GM23338 (cell line): ENCODE results near the gene APOBEC4.

ENCODE experiments used
- CTCF ChIP-seq, 2 experiments: fragments of 200-600 bp in 1 of 2; sonication (generic) in 1 of 2; conservative IDR thresholded peaks; 2 replicates each; pipeline versions ENCODE4 v1.5.1 to v1.6.1; 2016 to 2017; ENCODE audit warnings: antibody characterized with exemption in 2 of 2, low read depth in 2 of 2, mild to moderate bottlenecking in 2 of 2, moderate library complexity in 1 of 2
- EZH2 ChIP-seq: fragments of 200-600 bp; sonication (generic); IDR thresholded peaks from one replicate; pipeline ENCODE4 v1.8.0; 2017; ENCODE audit warnings: antibody characterized with exemption, mild to moderate bottlenecking, low read depth; ENCODE audit not compliant: unreplicated experiment
- STAT1 ChIP-seq: IDR thresholded peaks from one replicate; pipeline ENCODE4 v1.6.1; 2016; ENCODE audit warnings: antibody characterized with exemption; ENCODE audit not compliant: unreplicated experiment
- ZNF331 ChIP-seq: fragments of 250-450 bp; sonication (Bioruptor Pico); IDR thresholded peaks from 2 replicates; pipeline ENCODE4 v1.5.0; 2020; ENCODE audit warnings: low read depth, mild to moderate bottlenecking, moderate library complexity

DNA sequence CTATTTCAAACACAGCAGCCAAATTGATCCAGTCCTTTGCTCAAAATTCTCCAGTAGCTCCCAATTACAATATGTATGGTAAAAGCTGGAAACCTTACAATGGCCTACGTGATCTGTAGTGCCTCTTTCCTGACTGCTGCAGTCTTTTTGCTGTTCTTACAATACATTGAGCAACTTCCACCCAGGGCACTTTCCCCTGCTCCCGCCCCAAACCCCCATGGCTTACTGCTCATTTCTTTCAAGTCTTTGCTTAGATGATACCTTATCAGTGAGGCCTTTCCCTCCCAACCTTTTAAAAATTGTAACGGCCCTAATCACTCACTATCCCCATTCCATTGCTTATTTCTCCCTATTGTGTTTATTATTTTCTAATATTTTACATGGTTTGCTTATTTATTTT is 43.9 kb upstream of the APOBEC4 start:
- TF ChIP-seq ZNF331 (CRISPR knock-in tag) (no peak), CTCF (conservative IDR thresholded peaks at IDR 0.05; ENCODE audit: low read depth in 2 of 2) (no peak), EZH2 (no peak), STAT1 (no peak)
